Activated CD4-positive, alpha-beta T cell treated with anti-CD3 and anti-CD28 coated beads, Interleukin-2, amount 50 U/mL, for 16 hours (primary cell): ENCODE data around the gene DENND2D.

ENCODE experiments used
- DNase-seq: peaks from one replicate; pipeline ENCODE4 v3.0.0-alpha.2; 2020

The DENND2D gene

DNA sequence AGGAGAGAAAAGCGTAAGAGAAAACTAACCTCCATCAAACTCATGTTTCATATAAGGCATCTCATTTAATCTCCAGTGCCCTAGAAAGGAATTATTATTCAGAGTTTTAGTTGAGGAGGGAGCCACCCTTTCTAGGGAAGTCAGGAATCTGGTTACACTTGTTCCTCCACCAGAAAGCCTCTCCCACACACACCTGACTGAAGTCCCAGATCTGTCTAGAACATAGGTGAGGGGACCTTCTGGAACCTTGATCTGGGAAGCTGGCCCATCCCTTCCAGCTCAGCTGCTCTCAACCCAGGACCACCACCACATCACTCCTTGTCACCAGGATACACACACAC lies 1.9 kb upstream of the DENND2D start:
- no peak for DNase-seq

DNA sequence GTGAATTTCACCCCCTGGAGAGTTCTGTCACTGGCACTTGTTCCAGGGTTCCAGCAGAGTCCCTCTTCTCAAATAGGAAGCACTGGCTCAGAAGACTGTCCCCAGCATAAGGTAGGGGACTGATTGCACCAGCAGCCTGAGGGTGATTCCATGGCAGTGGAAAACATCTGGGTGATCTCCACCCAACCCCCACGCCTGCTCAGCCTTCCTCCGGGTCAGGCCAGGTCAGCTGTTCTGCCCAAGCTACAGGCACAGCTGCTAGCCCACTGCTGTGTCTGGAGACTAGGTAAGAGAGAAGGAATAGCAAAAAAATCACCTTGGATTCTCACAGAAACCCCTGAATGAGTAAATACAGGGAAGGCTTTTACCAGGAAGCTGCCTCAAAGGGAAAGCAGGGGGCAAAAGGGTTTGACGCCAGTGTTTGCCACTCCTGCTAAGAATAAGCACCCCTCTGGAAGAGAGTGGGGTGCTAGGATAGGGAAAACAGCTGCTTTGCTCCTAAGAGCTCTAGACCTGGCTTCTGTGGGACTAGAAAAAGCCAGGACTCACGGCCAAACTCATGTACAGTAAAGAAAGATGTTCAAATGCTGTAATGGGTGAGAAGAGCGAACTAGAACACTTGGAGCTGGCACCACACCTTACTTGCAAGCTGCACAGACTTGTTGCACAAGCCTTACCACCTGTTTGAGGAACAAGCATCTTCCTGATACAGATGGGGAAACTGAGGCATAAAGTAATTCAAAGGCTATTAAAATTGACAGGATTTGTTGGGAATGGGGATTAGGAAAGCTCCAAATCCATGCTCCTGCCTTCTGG lies 1.0 kb upstream of the DENND2D start:
- DNase-seq: no peak

DNA sequence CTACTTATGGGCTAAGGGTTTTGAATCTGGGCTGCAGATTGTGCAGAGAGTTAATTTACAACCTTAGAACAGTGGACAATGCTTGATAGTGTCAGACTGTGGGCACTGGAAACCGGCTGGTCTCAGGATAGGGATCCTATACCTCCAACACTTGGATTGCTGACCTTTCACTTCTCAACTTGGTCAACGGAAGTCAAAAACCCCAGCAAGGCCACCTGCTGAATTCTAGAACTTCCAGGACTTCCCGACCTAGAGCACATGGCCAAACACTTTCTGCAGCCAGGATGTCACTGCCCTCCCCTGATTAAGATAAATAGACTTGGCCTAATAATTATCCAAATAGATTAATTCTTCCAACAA lies 336 bp upstream of the DENND2D start:
- no peak for DNase-seq

DNA sequence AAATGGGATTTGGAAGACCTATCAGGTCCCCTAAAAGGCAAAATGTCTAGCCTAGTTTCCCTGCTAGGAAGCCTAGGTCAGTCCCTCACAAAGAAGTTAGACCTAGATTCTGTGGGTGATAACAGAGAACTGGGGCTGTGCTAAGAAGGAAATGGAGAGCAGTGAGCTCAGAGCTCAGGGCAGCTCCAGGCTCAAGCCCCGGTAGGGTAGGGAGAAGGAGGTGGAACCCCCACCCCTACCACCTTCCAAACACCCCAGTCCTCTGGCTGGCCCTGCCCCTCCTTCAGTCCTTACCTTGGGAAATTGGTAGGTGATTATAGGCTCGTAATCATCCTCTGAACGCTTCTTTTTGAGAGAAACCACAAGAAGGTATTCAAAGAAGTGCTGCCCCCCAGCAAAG lies 1.1 kb downstream of the DENND2D start:
- no peak for DNase-seq

DNA sequence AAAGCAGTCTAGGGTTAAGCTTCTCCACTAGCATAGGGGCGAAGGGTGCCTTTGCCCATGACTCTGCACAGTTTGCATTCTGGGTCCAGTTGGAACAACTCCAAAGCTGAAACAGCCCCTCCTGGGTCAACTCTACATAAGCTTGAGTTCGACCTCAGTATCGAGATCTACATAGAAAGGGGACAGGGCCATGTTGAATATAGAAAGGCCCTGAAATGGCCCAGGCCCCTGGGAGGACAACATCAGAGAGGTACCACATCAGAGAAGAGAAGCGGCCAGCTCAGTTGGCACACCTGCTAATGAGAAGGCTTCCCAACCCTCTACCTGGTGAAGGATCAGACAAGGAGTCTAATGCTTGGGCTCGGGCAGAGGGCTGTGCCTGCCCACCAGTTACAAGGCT lies 1.6 kb downstream of the DENND2D start:
- DNase-seq: no peak

DNA sequence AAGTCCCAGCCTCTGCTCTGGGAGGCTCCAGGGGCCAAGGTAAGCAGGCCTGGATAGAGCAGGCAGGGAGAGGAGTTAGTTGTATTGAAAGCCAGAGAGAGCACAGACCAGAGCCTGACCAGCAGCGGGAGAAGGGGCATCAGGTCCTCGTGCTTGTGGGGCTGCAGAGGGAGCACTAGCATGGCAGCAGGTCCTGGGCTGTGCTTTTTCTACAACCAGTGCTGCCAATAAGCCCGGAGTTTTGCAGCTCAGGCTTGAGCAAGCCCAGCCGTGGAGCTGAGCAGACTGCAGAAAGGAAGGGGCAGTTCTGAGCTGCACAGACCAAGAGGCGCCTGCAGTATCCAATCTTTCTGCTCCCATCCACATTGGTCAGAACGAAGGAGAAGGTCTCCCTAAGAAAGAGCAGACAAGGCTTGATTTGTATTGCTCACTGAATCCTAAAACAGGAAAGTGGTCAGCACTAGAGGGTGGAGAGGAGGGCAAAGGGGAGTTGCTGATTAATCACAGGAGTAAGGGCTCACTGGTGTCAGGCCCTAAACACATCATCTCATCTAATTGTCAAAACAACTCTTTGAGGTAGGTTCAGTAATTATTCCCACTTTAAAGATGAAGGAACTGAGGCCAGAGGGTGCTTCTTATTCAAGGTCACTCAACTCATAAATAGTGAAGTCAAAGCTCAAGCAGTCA lies 2.7 kb downstream of the DENND2D start:
- peak; percentile 77 for DNase-seq

- no peak for DNase-seq
These were observed 4.2 kb downstream of the DENND2D start for GRCh38 chr1:111196213-111196612.

DNA sequence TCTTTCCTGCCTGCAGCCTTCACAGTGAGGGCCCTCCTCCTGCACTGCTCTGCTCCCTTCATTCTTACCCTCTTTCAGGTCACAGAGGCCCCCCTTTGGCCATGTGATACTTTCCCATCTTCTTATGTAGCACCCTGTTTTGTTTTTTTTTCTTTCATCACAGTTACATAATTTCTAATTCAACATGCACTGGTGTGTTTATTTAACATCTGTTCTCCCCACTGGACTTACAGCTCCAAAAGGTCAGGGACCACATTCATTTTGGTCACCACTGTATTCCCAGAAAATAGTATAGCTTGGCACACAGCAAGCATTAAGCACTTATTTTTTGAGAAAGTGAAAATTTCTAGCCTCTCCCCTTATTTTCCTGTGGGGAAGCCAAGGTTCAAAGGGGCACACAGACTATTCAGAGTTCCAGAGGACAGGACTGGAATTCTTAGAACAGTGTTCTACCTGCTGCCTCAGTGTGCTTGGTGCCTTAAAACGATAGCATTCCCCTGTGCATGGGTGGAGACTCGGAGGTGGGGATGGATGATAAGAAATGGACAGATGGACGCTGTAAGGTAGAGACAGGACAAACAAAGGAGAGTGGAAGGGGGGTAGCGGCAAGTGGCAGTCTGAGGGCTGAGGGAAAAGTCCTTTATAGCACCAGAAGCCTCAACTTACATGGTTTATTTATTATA lies 5.3 kb downstream of the DENND2D start:
- DNase-seq: no peak

GRCh38 chr1:111193712-111194480 lies 6.5 kb downstream of the DENND2D start:
- no peak for DNase-seq

DNA sequence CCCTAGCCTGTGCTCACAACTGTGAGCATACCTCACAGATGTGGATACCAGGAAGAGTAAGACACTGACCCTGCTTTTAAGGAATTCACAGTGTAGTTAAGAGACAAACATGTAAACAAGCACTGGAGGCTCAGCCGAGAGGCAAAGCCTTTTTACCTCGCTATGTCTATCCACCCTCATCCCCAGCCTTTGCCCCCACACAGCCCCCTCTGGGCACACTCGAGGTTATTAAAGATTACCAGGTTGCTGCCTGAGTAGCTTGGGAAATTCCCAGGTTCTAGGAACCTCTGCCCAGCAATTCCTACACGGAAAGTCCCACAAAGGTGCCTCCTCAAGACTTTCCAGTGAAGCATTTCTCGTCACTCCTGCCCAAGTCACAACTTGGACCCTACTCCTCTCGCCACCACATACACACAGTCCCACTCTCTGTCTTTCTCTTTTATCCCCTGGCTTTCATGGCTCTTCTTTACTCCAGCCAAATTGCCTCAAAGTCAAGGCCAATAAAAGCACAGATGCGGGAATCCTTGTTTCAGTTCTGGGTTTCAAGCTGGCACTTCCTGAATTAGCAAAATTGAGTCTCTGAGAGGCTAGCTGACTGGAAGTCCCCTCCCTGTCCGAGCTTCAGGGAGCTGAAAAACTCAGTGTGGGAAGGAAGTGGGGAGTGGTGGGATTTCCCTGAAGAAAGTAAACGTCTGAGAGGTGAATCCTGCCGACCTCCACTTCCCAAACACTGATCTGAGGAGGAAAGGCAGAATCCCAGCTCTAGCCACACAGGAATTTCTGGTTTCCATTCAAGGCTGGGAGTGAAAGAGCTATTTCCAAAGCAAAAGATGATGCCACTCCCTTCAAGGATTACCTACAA lies 7.6 kb downstream of the DENND2D start:
- DNase-seq: no peak

GRCh38 chr1:111192074-111192473 lies 8.4 kb downstream of the DENND2D start:
- DNase-seq: no peak

- no peak for DNase-seq
These were observed 8.9 kb downstream of the DENND2D start for GRCh38 chr1:111191496-111191895.

- no peak for DNase-seq
These were observed 9.5 kb downstream of the DENND2D start for GRCh38 chr1:111190931-111191451.

DNA sequence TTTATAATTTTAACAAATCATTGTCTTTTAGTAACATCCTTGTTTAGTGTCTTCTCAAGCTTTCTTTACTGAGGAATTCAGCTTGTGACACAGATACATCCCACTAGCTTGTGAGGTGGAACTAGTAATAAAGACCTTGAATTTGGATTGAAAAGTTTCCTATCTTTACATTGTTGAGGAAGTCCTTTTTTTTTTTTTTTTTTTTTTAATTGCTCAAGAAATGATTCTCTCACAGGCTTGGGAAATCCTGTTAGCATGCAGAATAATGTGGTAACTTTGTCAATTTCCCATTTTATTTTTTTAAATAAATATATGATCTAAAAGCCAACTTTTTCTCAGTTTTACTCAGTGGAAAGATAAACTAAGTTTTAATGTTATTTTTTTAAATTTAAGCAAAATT lies 15.8 kb downstream of the DENND2D start:
- DNase-seq: no peak

DNA sequence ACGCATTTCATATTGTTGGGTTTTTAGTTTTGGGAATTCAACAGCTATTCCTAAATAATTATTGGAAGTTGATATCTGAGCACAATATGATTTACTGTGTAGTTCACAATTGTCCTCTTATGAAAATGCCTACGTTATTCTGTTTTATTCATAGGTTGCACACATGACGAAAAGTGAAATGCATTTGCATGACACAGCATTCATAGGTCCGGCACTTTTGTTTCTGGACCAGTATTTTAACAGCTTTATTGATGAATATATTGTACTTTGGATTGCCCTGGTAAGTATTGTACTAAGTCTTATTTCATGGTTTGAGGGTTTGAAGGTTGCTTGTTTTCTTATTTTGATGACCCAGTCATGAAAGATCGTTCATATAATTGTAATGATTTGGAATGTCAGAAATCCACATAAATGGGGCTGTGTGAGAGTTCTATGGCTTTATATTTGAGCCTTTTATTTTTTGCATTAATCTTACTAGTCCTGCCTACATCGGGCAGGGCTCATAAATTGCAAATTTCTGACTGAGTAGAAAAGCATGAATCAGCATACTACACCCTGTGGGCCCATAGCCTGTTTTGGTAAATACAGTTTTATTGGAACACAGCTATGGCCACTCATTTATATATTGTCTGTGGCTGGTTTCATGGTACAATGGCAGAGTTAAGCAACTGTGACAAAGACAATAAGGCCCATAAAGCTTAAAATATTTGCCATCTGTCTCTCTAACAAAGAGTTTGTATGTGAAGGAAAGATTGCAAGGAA lies 17.0 kb downstream of the DENND2D start:
- DNase-seq: no peak

DNA sequence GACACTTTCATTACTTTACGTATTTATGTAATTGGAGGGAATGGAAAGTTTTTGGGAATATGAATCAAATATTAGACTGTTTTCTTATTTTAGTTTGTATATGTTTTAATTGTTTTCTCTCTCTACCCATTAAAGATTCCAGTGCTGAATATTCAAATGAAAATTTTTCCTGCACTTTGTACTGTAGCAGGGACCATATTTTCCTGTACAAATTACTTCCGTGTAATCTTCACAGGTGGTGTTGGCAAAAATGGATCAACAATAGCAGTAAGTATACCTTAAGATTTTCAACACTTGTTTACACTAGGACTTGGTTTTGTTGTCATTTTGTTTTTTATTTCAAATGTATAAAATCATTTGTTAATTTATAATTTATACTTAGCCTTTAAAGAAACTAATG lies 18.4 kb downstream of the DENND2D start:
- no peak for DNase-seq

GRCh38 chr1:111179968-111180533 lies 20.4 kb downstream of the DENND2D start:
- no peak for DNase-seq

DNA sequence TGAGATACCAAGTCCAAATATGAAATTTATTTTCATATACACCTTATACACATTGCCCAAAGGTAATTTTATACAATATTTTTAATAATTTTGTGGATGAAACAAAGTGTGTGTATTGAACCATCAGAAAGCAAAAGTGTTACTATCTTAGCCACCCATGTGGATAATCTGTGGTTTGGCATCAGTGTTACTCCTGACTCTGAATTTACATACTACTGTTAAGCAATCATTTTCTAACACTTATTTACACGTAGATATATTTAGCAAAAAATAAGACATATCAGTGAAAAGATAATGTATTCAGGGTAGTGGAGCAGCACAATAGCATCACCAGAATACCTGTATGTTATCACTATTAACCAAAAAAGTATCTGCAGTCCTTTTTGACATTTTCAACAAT lies 23.8 kb downstream of the DENND2D start:
- DNase-seq: no peak

- DNase-seq: no peak
These were observed 25.1 kb downstream of the DENND2D start for GRCh38 chr1:111175349-111175748.

GRCh38 chr1:111174070-111174469 lies 26.4 kb downstream of the DENND2D start:
- no peak for DNase-seq

- no peak for DNase-seq
These were observed 28.0 kb downstream of the DENND2D start for GRCh38 chr1:111172463-111172862.
